NCI-H1092 (cell line): ENCODE measurements around the gene GALE.
A peak's percentile ranks its signal among the peaks of the same experiment; 100 is the strongest.
"Not testable (repeated sequence)": the region's sequence is repeated elsewhere in the genome, so short reads cannot be mapped to it uniquely, and the experiment has no call there.

ENCODE experiments used
- DNase-seq: peaks from one replicate; lab custom pipeline; 2025; lab: John Stamatoyannopoulos, UW

The GALE gene

DNA sequence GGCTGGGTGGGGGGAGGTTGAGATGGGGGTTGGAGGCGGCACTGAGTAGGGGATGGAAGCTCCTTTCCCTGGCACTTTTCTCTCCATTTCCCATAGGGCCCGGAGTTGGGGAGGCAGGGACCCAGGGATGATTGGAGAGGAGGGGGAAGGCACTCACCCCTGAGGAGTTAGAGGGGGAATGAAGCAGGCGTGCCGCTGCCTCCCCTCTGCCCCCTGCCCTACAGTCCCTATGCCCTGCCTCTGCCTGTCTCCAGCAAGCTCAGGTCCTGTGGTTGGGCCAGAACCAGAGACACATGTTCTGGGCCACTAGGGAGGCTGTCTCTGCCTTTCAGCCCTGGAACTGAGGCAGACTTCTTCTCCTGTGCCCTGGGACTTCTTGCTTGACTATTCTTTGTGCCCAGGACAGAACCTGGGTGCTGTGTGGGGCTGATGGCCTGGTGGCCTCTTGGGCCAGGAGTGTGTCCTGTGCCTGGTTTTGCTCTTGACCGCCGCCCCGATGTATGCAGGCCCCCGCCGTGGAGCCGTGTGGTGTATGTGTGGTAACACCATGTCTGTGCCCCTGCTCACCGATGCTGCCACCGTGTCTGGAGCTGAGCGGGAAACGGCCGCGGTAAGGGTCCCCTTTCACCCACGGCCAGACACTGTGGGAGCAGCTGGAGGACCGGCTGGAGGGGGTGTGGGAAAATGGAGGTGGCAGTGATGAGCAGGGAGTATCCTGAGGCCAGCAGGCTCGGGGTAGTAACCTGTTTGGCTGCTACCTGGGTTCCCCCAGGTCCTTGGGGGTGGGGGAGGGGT, 8.2 kb downstream of the GALE start:
- no peak for DNase-seq

DNA sequence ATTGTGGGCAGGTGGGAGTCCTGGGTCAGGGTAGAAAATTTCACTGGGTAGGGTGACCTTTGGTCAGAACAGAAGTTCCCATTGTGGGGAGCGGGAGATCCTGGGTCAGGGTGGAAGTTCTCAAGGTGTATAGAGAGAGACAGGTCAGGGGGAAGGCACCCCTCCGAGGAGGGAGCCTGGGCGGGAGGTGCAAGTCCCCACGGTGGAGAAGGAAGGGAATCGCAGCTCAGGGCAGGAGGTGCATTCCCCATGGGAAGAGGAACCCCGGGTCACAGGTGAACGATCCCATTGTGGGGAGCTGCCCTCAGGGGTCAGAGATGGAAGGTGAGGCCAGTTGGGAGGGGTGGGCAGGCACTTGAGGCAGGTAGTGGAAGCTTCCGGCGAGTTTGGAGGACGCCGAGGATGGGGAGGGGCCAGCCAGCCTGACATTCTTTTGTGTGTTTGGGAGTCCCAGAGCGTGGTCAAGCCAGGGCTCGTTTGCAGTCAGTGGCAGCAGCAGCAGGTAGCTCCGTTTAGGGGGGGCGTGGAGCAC, 9.0 kb downstream of the GALE start:
- DNase-seq = no peak

DNA sequence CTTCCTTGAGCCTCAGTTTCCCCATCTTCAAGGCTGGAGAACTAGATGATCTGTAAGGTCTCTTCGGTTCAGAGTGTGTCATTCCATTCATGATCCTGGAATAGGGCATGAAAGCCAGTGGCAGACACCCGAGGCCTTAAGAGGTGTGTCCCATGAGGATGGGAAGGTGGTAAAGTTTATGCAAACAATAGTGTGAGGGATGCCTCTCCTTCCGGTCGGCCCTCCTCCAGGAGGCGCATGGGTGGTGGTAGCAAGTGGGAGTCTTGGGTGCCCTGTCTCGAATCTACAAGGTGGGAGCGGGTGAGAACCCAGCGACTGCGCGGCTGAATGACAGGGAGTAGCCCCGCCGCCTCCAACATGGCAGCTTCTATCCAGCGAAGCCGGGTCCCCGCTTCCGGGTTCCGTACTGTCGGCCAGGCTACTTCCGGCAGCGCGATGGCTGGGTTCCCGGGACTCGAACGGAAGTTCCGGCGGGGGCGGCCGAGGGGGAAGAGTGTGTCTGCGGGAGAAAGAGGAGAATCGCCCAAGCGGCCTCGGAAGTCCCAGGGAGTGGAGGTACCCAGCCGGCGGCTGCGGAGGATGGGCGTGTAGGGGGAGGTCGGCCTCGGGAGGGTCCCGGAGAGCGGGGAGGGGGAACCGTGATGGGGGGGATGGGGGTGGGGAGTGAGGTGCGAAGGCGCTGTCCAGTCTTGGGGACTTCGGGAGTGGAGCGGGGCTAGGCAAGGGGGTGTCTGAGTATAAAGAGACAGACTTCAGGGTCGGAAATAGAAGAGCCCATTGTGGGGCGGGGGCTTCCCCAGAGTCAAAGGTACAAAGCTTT, 9.6 kb downstream of the GALE start, which contains the start of gene LYPLA2:
Gene LYPLA2 (plus strand): TSS at position 450 of the 820 bp plus-strand sequence. CDS start 1,538 bp downstream, outside the sequence.
- peak; percentile 91 for DNase-seq

DNA sequence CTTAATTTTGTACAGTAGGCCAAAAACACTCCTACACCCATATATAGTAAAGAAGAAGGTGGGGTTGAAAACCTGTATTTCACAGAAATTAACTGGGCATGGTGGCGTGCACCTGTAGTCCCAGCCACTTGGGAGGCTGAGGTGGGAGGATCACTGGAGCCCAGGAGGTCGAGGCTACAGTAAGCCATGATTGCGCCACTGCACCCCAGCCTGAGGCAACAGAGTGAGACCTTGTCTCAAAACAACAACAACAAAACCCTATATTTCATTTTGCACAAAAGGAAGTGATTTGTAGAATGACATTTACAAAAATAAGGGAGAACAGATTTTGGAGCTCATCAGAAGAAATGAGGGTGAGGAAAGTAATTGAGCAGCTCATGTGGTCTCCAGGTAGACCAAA, 11.9 kb downstream of the GALE start:
- no peak for DNase-seq

DNA sequence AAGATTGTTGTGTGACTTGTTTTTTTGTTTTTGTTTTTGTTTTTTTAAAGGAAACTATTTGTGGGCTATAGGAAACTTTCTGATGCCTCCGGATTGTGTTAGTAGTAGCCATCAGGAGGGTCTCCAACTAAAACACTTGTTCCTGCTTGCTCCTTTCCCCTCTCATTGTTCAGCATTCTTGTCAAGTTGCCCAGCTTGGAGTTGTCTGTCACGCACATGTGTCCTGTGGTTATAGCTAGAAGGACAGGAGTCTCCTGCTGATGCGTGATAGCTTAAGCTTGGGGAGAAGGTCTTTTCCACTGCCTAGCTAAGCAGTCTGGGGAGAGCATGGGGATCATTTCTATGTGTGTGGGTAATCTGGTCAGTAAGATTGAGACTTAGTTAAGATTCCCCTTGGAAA, 12.9 kb downstream of the GALE start:
- DNase-seq = no peak

DNA sequence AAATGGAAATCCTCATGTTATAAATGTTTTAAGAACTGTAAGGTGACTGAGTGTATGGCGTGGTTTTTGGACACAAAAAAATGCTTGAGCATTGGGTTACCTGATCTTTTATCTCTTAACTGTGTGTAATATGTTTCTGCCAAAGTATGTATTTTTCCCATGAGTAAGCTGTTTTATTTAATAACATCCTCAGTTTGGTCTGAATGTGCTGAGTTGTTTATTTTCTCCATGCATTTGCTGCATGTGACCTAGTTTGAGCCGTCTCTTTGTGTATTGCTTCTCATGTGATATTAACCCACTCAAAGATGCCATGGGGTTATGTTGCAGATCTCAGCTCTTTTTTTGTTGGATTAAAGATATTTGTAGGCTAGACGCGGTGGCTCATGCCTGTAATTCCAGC, 15.7 kb downstream of the GALE start:
- no peak for DNase-seq

DNA sequence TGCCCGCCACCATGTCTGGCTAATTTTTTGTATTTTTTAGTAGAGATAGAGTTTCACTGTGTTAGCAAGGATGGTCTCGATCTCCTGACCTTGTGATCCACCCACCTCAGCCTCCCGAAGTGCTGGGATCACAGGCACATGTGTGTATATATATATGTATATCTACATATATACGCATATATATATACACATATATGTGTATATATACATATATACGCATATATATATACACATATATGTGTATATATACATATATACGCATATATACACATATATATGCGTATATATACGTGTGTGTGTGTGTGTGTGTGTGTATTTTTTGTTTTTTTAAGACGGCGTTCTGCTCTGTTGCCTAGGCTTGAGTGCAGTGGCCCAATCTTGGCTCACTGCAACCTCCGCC, 17.4 kb downstream of the GALE start:
- DNase-seq = not testable (repeated sequence)

DNA sequence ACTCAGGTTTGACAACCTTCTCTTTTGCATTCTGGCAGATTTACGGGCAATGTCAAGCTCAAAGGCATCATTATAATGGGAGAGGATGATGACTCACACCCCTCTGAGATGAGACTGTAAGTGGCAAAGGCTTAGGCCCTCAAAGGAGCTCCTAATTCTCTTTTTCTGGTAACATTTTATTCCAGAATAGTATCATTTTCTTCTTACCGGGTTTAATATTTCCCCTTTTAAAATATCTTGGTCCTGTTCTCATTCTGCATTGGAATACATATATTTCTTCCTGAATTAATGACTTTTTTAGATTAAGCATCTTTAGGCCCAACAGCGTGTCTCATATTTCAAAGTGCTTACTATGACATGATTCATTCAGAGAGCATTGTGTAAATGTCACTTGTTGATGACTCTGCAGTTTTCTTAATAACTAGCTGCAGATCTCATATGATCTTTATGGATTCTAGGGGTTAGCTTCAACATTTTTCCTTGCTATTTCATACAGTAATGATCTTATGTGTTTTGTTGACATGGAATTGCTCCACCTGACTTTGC, 20.7 kb downstream of the GALE start:
- no peak for DNase-seq

DNA sequence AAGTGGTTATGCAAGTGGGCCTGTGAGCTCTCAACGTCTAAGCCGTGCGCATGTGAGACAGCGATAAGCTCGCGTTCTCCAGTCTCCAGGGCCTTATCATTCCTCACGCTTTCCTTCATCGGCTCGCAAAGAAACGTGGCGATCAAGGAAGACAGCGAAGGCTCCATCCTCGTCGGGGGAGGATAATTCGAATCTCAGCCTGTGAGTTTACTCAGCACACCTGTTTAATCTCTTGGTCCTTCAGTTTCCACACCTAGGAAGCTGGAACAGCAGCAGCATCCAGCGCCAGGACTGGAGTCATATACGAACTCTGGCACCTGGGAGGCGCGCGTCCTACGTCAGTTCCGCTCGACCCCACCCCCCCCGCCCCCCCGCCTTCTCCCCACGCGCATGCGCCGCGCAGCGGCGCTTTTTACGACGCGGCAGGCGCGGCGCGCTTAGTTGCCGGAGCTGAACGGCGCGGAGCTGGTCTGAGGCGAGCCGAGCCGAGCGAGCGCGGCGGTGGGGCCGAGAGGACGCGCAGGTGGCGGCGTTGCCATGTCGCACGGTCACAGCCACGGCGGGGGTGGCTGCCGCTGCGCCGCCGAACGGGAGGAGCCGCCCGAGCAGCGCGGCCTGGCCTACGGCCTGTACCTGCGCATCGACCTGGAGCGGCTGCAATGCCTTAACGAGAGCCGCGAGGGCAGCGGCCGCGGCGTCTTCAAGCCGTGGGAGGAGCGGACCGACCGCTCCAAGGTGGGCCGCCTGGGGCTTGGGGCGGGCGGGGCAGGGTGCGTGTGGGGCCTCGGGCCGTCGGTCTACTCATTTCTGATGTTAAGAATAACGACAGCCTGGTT, 22.4 kb downstream of the GALE start, which contains the start of gene PITHD1:
Gene PITHD1 (plus strand): TSS at position 440 of the 836 bp plus-strand sequence. CDS start 98 bp downstream, at position 538.
- peak; percentile 87 for DNase-seq

DNA sequence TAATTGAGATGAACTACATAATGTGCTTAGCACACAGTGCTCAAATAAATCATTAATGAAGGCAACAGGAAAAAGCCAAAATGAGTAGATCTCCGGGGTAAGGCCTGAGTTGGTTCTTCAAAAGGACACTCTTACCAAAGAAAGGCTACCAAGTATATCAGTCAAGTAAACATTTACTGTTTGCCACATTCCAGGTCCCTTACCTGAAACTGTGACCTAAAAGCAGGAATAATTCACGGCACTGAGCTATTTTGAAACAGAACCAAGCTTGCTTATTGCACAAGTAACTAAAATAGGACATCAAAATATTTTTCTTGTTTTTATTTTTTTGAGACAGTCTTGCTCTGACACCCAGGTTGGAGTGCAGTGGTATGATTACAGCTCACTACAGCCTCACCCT, 24.3 kb downstream of the GALE start:
- no peak for DNase-seq

DNA sequence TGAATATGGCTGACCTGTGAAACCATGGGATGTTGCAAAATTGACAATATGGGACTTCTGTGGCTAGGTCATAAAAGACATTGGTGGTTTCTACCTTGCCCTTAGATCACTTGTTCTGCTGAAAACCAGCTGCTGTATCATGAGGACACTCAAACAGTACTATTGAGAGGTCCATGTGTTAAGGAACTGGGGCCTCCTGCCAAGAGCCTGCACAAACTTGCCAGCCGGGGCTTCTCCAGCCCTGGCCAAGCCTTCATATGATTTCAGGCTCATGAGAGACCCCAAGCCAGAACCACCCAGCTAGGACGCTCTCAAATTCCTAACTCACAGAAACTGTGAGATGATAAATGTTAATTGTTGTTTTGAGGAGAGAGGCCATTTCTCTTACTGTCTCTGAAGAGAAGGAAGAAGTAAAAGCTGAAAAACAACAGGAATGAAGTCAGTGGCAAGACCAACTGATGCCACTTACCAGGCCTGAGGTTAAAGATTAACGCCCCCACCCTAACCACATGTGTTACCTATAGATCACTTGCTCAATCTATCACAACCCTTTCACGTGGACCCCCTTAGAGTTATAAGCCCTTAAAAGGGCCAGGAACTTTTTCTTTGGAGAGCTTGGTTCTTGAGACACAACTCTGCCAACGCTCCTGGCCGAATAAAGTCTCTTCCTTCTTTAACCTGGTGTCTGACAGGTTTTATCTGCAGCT, 26.2 kb downstream of the GALE start:
- DNase-seq = no peak

DNA sequence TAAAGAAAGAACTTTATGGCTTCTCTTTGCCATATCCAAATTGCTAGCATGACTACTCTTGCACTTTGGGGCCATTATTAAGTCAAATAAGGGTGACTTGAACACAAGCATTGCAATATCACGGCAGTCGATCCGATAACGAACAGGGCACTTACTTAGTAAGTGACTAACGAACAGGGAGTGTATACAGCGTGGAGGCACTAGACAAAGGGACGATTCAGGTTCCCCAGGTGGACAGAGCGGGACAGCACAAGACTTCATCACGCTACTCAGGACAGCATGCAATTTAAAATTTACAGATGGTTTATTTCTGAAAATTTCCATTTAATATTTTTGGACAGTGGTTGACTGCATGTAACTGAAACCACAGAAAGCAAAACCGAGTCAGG, 27.7 kb downstream of the GALE start:
- no peak for DNase-seq

DNA sequence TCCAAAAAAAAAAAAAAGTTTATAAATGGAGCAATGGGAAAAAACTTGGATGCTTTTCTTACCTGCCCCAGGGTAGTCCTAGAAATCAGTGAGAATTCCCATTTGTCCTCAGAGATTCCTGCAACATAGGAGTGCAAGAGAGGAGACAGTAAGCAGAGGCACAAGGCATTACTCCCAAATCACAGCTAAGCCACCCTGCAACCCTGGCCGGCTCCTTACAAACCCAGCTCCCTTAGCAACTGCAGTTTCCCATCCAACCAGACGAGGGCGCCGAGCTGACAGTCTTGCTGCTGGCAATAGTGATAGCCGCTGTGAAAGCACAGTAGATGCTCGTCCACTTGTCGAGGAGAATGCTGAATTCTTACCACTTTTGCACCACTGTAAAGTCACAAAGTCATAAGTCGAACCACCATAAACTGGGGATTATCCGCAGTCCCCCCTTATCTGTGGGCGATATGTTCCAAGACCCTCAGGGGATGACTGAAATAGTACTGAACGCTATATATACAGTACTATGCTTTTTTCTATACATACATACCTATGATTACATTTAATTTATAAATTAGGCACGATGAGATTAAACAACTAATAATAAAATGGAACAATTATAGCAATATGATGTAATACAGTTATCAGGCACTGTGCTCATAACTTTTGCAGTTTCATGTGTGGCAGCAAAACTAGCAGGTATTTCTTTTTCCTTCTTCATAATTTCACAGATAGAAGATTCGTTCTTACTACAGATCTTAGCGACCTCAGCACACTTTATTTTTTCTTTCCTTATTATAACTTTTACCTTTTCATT, 28.3 kb downstream of the GALE start:
- DNase-seq = peak; percentile 75

DNA sequence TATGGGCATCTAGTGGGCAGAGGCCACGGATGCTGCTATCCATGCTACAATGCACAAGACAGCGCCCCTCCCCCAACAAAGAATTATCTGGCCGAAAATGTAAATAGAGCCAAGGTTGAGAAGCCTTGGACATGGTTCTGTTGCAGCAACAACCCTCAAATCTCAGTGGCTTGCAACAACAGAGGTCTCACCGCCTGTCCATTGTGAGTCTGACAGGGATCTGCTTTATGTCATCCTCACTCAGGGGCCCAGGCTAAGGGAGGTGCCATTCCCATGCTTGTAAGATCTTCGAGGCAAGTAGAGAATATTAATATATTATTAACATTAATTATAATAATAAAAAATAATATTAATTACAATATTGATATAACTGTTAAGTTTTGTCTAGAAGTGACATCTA, 31.8 kb downstream of the GALE start:
- no peak for DNase-seq

DNA sequence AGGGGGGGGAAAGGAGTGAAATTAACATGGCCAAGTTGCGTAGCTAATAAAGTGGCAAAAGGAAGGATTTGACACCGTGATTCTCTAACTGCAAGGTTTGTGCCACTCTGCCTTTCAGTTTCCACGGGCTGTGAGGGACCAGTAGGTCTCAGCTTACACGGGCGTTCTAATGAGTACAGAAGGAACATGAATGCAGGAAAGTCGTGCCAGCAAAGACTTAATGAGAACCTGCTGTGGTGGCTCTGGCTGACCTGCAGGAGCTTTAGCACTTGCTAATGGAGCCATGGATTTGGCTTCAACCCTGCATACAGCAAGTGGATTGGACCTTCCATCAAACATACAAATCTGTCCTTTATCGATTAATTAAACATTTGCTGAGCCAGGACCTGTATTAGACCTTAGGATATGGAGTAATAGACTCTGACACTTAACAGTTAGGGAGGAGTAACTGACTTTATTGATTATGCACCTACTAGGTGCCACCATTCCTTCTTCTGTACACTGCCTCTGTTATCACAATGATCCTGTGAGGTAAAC, 37.4 kb downstream of the GALE start:
- no peak for DNase-seq

DNA sequence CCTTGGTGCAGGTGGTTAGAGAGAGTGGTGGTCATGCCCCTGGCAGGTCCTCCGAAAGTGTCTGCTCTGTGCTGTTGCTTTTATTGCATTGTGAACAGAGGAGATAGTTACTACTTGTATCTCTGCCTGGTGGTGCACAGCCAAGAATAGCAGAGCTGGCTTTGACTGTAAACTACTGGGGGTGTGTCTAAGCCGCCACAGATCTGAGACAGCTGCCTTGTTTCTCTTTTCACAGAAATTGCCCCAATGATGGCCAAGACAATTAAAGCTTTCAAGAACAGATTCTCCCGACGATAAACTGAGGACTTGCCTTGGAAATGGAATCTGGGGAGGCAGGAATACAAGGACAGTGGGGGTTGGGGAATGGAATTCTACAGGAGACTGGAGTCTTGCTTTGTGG, 41.3 kb downstream of the GALE start:
- no peak for DNase-seq

DNA sequence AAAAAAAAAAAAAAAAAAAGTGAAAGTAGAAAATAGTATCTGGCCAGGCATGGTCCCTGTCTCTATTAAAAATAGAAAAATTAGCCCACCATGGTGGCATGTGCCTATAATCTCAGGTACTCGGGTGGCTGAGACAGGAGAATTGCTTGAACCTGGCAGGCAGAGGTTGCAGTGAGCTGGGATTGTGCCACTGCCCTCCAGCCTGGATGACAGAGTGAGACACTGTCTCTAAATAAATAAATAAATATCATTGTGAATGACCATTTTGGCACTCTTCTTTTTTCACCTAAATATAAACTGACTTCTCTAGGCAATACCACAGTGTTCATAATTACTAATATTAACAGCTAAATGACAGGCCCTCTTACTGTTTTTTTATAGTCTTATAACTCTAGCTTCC, 42.7 kb downstream of the GALE start:
- no peak for DNase-seq

DNA sequence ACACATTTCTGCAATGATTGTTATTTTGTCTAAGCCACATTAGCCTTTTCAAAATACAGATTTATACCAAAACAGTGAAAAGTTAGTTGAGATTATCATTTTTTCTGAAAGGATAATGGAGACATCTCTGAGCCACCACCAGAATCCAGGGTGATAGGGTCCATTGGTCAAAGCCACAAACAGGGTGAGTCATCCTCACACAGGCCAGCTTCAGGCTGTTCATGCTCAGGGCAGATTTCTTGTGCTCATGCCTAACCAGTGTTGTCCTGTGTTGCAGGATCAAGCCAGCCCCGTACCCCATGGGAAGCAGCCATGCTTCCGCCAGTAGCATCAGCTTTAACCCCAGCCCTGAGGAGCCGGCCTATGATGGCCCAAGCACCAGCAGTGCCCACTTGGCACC, 43.9 kb downstream of the GALE start:
- no peak for DNase-seq

DNA sequence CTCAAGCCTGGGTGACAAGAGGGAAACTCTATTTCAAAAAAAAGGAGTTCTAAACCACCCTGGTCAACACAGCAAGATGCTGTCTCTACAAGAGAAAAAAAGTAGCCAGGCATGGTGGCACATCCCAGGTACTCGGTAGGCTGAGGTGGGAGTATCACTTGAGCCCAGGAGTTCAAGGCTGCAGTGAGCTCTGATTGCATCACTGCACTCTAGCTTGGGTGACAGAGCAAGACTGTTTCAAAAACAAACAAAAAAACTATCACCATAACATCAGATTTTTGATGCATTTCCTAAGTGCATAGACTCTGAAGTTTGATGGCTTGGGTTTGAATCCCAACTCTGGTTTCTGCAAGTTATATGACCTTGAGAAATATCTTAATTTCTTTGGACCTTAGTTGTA, 47.6 kb downstream of the GALE start:
- DNase-seq = no peak

DNA sequence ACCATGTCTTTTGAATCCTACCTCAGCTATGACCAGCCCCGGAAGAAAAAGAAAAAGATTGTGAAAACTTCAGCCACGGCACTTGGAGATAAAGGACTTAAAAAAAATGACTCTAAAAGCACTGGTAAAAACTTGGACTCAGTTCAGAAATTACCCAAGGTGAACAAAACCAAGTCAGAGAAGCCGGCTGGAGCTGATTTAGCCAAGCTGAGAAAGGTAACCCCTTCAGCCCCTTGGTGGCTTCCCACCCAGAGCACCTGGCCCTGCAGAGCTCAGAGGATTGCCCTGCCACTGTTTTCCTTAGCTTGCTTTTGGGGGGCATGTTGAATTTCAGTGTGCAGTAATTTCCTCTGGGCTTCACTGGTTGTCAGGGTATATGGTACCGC, 48.7 kb downstream of the GALE start:
- no peak for DNase-seq
